ENCODE data around the gene ACSL1. TPM values are rescaled to one million over a fixed set of nuclear protein-coding genes. Genes with fewer than 3 reads are reported as not detected.

ACSL1 gene
- total RNA-seq, 2 donors from 2014 or later, result 144 to 156 TPM

GRCh38 chr4:184766446-184766845 is 59.3 kb downstream of the ACSL1 start:
- peaks cover 93% of the 10 kb centered on the region for H3K36me3 ChIP-seq
- H3K27ac ChIP-seq, result no peak overlapping the region
- H3K9me3 ChIP-seq, result no peaks in the 10 kb centered on the region
- no peak for TF ChIP-seq CTCF (IDR thresholded peaks at IDR 0.05)
- H3K4me3 ChIP-seq, result no peak overlapping the region
- H3K4me1 ChIP-seq, result no peaks in the 10 kb centered on the region
- no peak for DNase-seq (ENCODE audit: low spot score)
- no peaks in the 10 kb centered on the region for H3K27me3 ChIP-seq

GRCh38 chr4:184765473-184766340 is 60.1 kb downstream of the ACSL1 start:
- no peak for TF ChIP-seq CTCF (IDR thresholded peaks at IDR 0.05)
- no peaks in the 10 kb centered on the region for H3K27me3 ChIP-seq
- H3K9me3 ChIP-seq, result no peaks in the 10 kb centered on the region
- no peak overlapping the region for H3K4me3 ChIP-seq
- H3K36me3 ChIP-seq, result peaks cover 94% of the 10 kb centered on the region
- no peak overlapping the region for H3K27ac ChIP-seq
- DNase-seq (ENCODE audit: low spot score), result no peak
- H3K4me1 ChIP-seq, result no peaks in the 10 kb centered on the region

- H3K4me3 ChIP-seq, result no peak overlapping the region
- peaks cover 95% of the 10 kb centered on the region for H3K36me3 ChIP-seq
- TF ChIP-seq CTCF (IDR thresholded peaks at IDR 0.05), result no peak
- H3K27ac ChIP-seq, result no peak overlapping the region
- no peak for DNase-seq (ENCODE audit: low spot score)
- H3K27me3 ChIP-seq, result no peaks in the 10 kb centered on the region
- no peaks in the 10 kb centered on the region for H3K9me3 ChIP-seq
- no peaks in the 10 kb centered on the region for H3K4me1 ChIP-seq
Observed at GRCh38 chr4:184764601-184765000, 61.2 kb downstream of the ACSL1 start.

- H3K27ac ChIP-seq, result no peak overlapping the region
- no peaks in the 10 kb centered on the region for H3K27me3 ChIP-seq
- no peaks in the 10 kb centered on the region for H3K9me3 ChIP-seq
- DNase-seq (ENCODE audit: low spot score), result no peak
- H3K36me3 ChIP-seq, result peaks cover 94% of the 10 kb centered on the region
- H3K4me1 ChIP-seq, result no peaks in the 10 kb centered on the region
- H3K4me3 ChIP-seq, result no peak overlapping the region
- TF ChIP-seq CTCF (IDR thresholded peaks at IDR 0.05), result no peak
Observed at GRCh38 chr4:184763150-184763780, 62.5 kb downstream of the ACSL1 start.

GRCh38 chr4:184762100-184762499 is 63.7 kb downstream of the ACSL1 start:
- H3K9me3 ChIP-seq, result no peaks in the 10 kb centered on the region
- H3K4me3 ChIP-seq, result no peak overlapping the region
- H3K4me1 ChIP-seq, result peaks cover 0 to 6% of the 10 kb centered on the region in 2 donors
- H3K27ac ChIP-seq, result no peak overlapping the region
- H3K27me3 ChIP-seq, result no peaks in the 10 kb centered on the region
- TF ChIP-seq CTCF (IDR thresholded peaks at IDR 0.05), result no peak
- H3K36me3 ChIP-seq, result peaks cover 89% of the 10 kb centered on the region
- DNase-seq (ENCODE audit: low spot score), result no peak

Measured in right atrium auricular region (tissue), 2 donors.